Neural cell (in vitro differentiated cells): ENCODE data around the gene L3MBTL4.

Source experiments
- CTCF ChIP-seq: fragments of 450-650 bp; IDR thresholded peaks from 2 replicates; pipeline ENCODE4 v1.5.1; 2014; ENCODE audit warnings: antibody characterized with exemption, mild to moderate bottlenecking, moderate library complexity; ENCODE audit not compliant: poor library complexity, severe bottlenecking
- EP300 ChIP-seq: fragments of 450-650 bp; conservative IDR thresholded peaks from 2 replicates; pipeline ENCODE4 v1.6.1; 2014; ENCODE audit warnings: antibody characterized with exemption, mild to moderate bottlenecking, moderate library complexity; ENCODE audit not compliant: poor library complexity, severe bottlenecking
- EZH2 ChIP-seq: fragments of 200-600, 300-800 bp; shearing (Covaris generic), sonication (generic); IDR thresholded peaks from 2 replicates; pipeline ENCODE4 v1.6.1; 2014; ENCODE audit warnings: antibody characterized with exemption, low read length, borderline replicate concordance, mild to moderate bottlenecking; ENCODE audit not compliant: insufficient read depth, poor library complexity, severe bottlenecking
- POLR2AphosphoS5 ChIP-seq: IDR thresholded peaks from 2 replicates; pipeline ENCODE4 v1.6.1; 2012
- TAF1 ChIP-seq: IDR thresholded peaks from 2 replicates; pipeline ENCODE4 v1.6.1; 2012; ENCODE audit warnings: low read depth

DNA sequence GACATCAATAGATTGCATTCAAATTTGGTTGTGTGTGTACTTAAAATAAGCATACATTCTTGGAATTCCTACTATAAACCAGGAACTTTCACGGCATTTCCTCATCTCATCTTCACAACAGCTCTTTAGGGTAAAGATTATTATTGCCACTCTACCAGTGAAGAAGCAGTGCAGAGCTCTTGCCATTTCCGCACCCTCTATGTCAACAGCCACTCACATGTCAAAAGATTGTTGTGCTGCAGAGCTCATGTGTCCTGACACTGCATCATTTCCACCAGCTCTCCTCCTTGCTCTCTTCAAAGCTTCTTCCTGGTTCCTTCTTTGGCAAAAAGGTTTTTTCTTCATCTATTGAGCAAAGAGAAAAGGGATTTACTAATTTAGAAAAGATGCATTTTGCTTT, 26.5 kb upstream of the L3MBTL4 start:
- TF ChIP-seq CTCF (no peak), EP300 (peak; percentile 26), POLR2AphosphoS5 (peak; percentile 39), EZH2 (no peak), TAF1 (no peak)
